GM23338 (cell line): ENCODE data around the gene SLC49A4.

Source experiments
- EZH2 ChIP-seq: fragments of 200-600 bp; sonication (generic); IDR thresholded peaks from one replicate; pipeline ENCODE4 v1.8.0; 2017; ENCODE audit warnings: antibody characterized with exemption, mild to moderate bottlenecking, low read depth; ENCODE audit not compliant: unreplicated experiment
- EZH2phosphoT487 ChIP-seq: fragments of 200-600 bp; sonication (generic); IDR thresholded peaks from one replicate; pipeline ENCODE4 v1.8.1; 2018; ENCODE audit warnings: antibody characterized with exemption; ENCODE audit not compliant: unreplicated experiment
- JUNB ChIP-seq: IDR thresholded peaks from one replicate; pipeline ENCODE4 v1.6.1; 2016; ENCODE audit warnings: antibody characterized with exemption; ENCODE audit not compliant: unreplicated experiment
- POLR2AphosphoS5 ChIP-seq: IDR thresholded peaks from 2 replicates; pipeline ENCODE4 v1.6.1; 2016; ENCODE audit warnings: antibody characterized with exemption, low read depth
- TF ChIP-seq, protein P1 (sequence below), 2 experiments: fragments of 200-600 bp in 1 of 2; sonication (generic) in 1 of 2; conservative IDR thresholded peaks; 2 replicates each; pipeline versions ENCODE4 v1.5.1 to v1.6.1; 2016 to 2017; ENCODE audit warnings: antibody characterized with exemption in 2 of 2, low read depth in 2 of 2, mild to moderate bottlenecking in 2 of 2, moderate library complexity in 1 of 2
- TF ChIP-seq, protein P2 (sequence below): IDR thresholded peaks from 2 replicates; pipeline ENCODE4 v1.6.1; 2016; ENCODE audit warnings: antibody characterized with exemption
- TF ChIP-seq, protein P3 (sequence below): IDR thresholded peaks from one replicate; pipeline ENCODE4 v1.6.1; 2018; ENCODE audit warnings: antibody characterized with exemption; ENCODE audit not compliant: unreplicated experiment

DNA sequence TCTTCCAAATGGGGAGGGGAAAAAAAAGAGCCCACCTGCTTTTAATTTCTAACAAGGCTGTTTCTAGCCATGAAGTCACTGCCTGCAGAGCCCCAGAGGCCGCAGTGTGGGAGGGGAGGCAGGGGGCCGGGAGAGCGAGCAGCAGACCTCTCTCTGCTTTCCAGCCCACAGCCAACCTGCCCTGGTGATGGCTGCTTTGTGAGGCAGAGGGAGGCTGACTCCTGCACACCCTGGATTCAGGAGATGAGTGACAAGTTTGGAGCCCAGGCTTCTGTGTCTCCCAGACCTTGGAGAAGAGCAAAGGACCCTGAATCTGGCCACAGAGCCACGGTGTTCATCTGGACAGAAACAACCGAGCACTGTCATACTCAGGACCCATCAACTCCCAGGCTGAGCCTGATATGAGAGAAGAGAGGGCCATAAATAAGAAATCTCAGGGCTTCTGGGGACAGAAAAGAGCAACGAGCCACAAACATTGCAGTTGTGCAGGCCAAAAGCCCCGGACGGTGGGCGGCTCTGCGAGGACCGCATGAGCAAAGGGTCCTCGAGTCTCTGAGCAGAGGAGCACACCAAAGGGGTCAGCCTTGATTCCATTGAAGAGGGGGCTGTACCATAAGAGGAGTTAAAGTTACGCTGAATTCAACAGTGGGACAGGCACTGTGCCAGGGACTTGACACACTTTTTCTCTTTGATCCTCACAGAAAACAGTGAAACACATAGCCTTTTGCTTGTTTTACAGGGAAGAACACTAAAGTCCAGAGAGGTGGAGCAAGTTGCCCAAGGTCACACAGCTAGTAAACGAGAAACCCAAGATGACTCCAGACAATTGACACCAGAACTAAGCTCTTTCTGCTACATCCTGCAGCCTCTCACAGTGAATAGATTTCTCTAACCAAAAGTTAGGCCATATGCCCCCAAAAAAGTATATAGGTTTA is 135.5 kb downstream of the SLC49A4 start:
- TF ChIP-seq JUNB (no peak), POLR2AphosphoS5 (no peak), EZH2 (no peak), EZH2phosphoT487 (no peak)
- TF ChIP-seq, protein P1, sequence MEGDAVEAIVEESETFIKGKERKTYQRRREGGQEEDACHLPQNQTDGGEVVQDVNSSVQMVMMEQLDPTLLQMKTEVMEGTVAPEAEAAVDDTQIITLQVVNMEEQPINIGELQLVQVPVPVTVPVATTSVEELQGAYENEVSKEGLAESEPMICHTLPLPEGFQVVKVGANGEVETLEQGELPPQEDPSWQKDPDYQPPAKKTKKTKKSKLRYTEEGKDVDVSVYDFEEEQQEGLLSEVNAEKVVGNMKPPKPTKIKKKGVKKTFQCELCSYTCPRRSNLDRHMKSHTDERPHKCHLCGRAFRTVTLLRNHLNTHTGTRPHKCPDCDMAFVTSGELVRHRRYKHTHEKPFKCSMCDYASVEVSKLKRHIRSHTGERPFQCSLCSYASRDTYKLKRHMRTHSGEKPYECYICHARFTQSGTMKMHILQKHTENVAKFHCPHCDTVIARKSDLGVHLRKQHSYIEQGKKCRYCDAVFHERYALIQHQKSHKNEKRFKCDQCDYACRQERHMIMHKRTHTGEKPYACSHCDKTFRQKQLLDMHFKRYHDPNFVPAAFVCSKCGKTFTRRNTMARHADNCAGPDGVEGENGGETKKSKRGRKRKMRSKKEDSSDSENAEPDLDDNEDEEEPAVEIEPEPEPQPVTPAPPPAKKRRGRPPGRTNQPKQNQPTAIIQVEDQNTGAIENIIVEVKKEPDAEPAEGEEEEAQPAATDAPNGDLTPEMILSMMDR (conservative IDR thresholded peaks at IDR 0.05; ENCODE audit: low read depth in 2 of 2) = no peak
- TF ChIP-seq, protein P2, sequence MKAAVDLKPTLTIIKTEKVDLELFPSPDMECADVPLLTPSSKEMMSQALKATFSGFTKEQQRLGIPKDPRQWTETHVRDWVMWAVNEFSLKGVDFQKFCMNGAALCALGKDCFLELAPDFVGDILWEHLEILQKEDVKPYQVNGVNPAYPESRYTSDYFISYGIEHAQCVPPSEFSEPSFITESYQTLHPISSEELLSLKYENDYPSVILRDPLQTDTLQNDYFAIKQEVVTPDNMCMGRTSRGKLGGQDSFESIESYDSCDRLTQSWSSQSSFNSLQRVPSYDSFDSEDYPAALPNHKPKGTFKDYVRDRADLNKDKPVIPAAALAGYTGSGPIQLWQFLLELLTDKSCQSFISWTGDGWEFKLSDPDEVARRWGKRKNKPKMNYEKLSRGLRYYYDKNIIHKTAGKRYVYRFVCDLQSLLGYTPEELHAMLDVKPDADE = no peak
- TF ChIP-seq, protein P3, sequence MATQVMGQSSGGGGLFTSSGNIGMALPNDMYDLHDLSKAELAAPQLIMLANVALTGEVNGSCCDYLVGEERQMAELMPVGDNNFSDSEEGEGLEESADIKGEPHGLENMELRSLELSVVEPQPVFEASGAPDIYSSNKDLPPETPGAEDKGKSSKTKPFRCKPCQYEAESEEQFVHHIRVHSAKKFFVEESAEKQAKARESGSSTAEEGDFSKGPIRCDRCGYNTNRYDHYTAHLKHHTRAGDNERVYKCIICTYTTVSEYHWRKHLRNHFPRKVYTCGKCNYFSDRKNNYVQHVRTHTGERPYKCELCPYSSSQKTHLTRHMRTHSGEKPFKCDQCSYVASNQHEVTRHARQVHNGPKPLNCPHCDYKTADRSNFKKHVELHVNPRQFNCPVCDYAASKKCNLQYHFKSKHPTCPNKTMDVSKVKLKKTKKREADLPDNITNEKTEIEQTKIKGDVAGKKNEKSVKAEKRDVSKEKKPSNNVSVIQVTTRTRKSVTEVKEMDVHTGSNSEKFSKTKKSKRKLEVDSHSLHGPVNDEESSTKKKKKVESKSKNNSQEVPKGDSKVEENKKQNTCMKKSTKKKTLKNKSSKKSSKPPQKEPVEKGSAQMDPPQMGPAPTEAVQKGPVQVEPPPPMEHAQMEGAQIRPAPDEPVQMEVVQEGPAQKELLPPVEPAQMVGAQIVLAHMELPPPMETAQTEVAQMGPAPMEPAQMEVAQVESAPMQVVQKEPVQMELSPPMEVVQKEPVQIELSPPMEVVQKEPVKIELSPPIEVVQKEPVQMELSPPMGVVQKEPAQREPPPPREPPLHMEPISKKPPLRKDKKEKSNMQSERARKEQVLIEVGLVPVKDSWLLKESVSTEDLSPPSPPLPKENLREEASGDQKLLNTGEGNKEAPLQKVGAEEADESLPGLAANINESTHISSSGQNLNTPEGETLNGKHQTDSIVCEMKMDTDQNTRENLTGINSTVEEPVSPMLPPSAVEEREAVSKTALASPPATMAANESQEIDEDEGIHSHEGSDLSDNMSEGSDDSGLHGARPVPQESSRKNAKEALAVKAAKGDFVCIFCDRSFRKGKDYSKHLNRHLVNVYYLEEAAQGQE = no peak
